ENCODE results near the gene ZNF586. TPM values are rescaled to one million over a fixed set of nuclear protein-coding genes. Genes with fewer than 3 reads are reported as not detected.
A peak's percentile ranks its signal among the peaks of the same experiment; 100 is the strongest.
"Not testable (repeated sequence)": the region's sequence is repeated elsewhere in the genome, so short reads cannot be mapped to it uniquely, and the experiment has no call there.

The ZNF586 gene
- total RNA-seq, 1 donor, result 22.9 TPM

DNA sequence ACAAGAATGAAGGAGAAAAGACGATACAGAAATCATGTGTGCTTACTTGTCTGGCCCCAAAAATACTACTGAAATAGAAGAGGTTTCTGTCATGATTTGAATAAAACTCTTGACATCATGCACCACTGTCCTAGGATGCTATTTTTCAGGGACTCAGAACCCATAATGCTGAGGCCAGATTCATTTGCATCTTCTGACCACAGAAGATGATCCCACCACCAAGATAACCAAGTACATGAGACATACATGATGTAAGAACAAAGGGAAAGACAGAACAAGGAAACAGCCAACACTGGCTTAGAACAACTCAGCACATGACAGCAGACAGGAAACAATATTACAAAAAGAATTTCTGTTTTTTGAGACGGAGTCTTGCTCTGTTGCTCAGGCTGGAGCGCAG lies 42.8 kb downstream of the ZNF586 start:
- no peak for DNase-seq (ENCODE audit: low read depth)
- TF ChIP-seq, protein P1, sequence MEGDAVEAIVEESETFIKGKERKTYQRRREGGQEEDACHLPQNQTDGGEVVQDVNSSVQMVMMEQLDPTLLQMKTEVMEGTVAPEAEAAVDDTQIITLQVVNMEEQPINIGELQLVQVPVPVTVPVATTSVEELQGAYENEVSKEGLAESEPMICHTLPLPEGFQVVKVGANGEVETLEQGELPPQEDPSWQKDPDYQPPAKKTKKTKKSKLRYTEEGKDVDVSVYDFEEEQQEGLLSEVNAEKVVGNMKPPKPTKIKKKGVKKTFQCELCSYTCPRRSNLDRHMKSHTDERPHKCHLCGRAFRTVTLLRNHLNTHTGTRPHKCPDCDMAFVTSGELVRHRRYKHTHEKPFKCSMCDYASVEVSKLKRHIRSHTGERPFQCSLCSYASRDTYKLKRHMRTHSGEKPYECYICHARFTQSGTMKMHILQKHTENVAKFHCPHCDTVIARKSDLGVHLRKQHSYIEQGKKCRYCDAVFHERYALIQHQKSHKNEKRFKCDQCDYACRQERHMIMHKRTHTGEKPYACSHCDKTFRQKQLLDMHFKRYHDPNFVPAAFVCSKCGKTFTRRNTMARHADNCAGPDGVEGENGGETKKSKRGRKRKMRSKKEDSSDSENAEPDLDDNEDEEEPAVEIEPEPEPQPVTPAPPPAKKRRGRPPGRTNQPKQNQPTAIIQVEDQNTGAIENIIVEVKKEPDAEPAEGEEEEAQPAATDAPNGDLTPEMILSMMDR (IDR thresholded peaks at IDR 0.05; ENCODE audit: insufficient read depth, low read depth, low read length), result no peak
- H3K4me3 ChIP-seq (ENCODE audit: low read depth, low read length), result no peak overlapping the region

DNA sequence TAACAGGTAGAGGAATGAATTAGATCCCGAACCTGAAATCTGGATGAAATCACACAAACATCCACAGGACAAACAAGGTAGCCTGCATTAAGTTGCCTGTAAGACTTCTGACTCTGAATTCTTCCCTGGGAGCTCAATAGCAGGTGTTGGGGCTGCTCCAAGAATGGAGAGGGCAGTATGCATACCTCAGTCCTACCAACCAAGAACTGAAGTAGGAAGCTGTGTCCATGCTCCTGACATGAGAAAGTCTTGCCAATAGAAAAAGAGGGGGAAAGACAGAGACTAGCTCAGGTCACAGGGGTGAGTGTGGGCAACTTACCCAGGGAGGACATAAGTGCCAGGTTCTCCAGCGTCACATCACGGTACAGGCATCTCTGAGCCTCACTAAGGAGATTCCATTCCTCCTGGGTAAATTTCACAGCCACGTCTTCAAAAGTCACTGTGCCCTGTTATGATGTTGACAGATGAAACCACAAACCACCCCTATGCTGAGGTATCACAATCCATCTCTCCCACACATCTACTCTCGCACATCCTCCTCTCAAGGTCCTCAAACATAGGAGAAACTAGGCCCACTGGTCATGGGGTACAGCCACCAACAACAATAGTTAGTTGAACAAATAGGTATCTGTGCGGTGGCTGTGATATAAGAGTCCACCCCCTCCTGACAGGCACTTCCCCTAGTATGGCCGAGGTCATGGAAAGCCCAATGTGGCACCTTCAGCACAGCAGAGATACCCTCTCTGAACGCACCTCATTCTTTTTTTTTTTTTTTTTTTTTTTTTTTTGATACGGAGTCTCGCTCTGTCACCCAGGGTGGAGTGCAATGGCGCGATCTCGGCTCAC lies 43.7 kb downstream of the ZNF586 start:
- not testable (repeated sequence) for DNase-seq (ENCODE audit: low read depth)
- H3K4me3 ChIP-seq (ENCODE audit: low read depth, low read length), result peak overlapping the region; percentile 88

DNA sequence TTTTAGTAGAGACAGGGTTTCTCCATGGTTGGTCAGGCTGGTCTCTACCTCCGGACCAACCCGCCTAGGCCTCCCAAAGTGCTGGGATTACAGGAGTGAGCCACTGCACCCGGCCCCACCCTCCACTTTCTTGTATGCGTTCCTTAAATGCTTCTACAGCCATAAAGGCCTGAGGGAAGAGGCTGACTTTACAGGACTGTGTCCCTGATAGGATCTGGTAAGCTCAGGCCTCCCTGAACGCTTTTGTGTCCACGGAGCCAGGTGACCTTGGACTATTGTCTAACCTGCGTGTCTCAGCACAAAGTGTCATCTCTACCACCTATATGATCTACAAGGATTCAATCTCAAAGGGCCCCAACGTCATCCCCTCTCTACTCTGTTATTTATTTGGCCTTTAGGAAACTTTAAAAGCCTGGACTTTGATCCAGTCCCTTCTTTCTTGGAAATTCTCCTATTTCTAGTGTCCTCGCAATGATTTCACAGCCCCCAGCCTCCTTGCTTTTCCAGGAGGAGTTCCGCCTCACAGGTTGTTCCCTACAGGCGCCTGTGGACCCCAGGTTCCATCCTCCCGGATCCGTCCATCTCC lies 44.5 kb downstream of the ZNF586 start:
- TF ChIP-seq, protein P1 (IDR thresholded peaks at IDR 0.05; ENCODE audit: insufficient read depth, low read depth, low read length), result no peak
- no peak for DNase-seq (ENCODE audit: low read depth)
- peak overlapping the region; percentile 88 for H3K4me3 ChIP-seq (ENCODE audit: low read depth, low read length)

DNA sequence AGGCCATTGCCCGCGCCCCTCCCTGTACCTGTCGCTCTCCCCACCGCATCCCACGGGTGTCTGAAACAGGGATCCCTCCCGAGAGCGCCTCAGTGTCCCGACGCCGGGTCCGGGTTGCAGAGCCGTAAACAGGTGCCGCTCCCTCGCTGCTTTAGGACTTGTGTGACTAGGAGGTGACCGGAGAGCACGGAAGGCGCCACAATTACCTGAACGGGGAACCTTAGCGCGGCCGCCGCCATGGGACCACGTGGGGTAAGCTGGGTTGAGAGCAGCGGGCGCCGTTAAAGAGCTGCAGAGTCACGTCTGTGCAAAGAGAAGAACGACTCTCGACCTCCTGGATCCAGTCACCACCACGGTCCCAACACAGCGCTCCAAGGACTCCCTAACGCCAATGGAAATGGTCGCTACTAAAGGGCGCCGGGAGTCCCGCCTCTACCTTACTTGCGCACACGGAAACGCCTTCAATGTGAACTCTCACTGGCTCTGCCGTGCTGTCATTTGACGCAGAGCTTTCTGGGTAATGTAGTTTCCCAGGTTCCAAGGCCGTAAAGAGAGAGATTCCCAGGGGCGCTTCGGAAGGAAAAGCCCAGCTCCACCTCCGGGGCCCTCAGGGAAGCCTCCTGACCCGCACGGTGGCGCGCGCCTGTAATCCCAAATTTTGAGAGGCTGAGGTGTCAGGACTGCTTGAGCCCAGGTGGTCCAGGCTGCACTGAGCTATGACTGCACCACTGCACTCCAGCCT lies 45.2 kb downstream of the ZNF586 start, which contains the start of gene ZNF552:
TSS of gene ZNF552 (minus strand) at position 409 of the 742 bp plus-strand sequence. CDS start at position 239, 170 bp downstream.
- TF ChIP-seq, protein P1 (IDR thresholded peaks at IDR 0.05; ENCODE audit: insufficient read depth, low read depth, low read length), result no peak
- DNase-seq (ENCODE audit: low read depth), result peak; percentile 92
- H3K4me3 ChIP-seq (ENCODE audit: low read depth, low read length), result peak within 1 kb of the TSS; percentile 88

DNA sequence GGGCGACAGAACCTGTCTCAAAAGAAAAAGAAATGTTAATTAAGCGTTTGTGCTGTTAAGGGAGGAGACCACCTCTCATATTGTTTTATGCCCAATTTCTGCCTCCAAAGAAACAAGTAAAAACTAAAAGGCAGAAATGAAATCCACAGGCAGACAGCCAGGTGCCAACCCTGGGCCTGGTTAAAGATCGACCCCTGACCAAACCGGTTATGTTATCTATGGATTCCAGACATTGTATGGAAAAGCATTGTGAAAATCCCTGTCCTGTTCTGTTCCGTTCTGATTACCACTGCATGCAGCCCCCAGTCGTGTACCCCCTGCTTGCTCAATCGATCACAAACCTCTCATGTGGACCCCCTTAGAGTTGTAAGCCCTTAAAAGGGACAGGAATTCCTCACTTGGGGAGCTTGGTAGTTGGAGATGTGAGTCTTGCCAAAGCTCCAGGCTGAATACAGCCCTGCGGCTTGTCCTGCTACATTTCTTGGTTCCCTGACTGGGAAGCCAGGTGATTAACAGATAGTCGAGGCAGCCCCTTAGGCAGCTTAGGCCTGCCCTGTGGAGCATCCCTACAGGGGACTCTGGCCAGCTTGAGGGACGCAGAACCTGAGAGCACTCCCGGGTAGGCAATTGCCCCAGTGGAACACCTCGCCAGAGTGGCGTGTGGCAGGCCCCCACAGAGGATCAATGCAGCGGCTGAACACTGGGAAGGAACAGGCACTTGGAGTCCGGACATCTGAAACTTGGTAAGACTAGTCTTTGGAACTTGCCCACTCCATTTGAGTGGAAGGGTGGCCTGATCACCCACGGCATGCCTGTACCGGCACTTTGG lies 46.0 kb downstream of the ZNF586 start:
- no peak for DNase-seq (ENCODE audit: low read depth)
- TF ChIP-seq, protein P1 (IDR thresholded peaks at IDR 0.05; ENCODE audit: insufficient read depth, low read depth, low read length), result no peak
- no peak overlapping the region for H3K4me3 ChIP-seq (ENCODE audit: low read depth, low read length)

DNA sequence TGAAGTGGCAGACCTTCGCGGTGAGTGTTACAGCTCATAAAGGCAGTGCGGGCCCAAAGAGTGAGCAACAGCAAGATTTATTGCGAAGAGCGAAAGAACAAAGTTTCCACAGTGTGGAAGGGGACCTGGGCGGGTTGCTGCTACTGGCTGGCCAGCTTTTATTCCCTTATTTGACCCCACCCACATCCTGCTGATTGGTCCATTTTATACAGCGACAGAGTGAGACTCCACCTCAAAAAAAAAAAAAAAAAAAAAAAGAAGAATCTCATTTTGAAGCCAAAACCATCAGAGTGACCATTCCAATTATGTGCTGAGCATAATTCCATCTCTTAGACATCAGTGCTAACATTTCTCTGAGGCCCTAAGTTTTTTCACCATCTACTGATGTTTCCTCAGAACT lies 47.2 kb downstream of the ZNF586 start:
- TF ChIP-seq, protein P1 (IDR thresholded peaks at IDR 0.05; ENCODE audit: insufficient read depth, low read depth, low read length), result no peak
- no peak overlapping the region for H3K4me3 ChIP-seq (ENCODE audit: low read depth, low read length)

More for the DNA sequence above, 47.2 kb downstream of the ZNF586 start:
- DNase-seq (ENCODE audit: low read depth), result no peak
